Measurements from ENCODE around the gene EOLA1. TPM values are rescaled to one million over a fixed set of nuclear protein-coding genes. Genes with fewer than 3 reads are reported as not detected.
"Not testable (repeated sequence)": the region's sequence is repeated elsewhere in the genome, so short reads cannot be mapped to it uniquely, and the experiment has no call there.

The EOLA1 gene
- total RNA-seq, 1 experiment from 2014 or later, result 11.2 TPM

GRCh38 chrX:149541521-149542047 lies 772 bp downstream of the EOLA1 start:
- DNase-seq (ENCODE audit: low read depth), result no peak

GRCh38 chrX:149545545-149546543 lies 5.0 kb downstream of the EOLA1 start:
- DNase-seq (ENCODE audit: low read depth), result peak; percentile 43

GRCh38 chrX:149546962-149547361 lies 6.2 kb downstream of the EOLA1 start:
- DNase-seq (ENCODE audit: low read depth), result not testable (repeated sequence)

- DNase-seq (ENCODE audit: low read depth), result not testable (repeated sequence)
These were observed 7.0 kb downstream of the EOLA1 start for GRCh38 chrX:149547782-149548181.

- DNase-seq (ENCODE audit: low read depth), result not testable (repeated sequence)
These were observed 8.9 kb downstream of the EOLA1 start, which contains the start of gene HSFX3 for GRCh38 chrX:149549701-149550100. HSFX3 (minus strand) TSS chrX:149549924; CDS start chrX:149549852, 72 bp downstream.

GRCh38 chrX:149550454-149550853 lies 9.6 kb downstream of the EOLA1 start:
- DNase-seq (ENCODE audit: low read depth), result not testable (repeated sequence)

GRCh38 chrX:149551245-149551938 lies 10.6 kb downstream of the EOLA1 start:
- not testable (repeated sequence) for DNase-seq (ENCODE audit: low read depth)

- DNase-seq (ENCODE audit: low read depth), result not testable (repeated sequence)
These were observed 11.1 kb downstream of the EOLA1 start for GRCh38 chrX:149551939-149552248.

GRCh38 chrX:149555251-149555650 lies 14.4 kb downstream of the EOLA1 start:
- DNase-seq (ENCODE audit: low read depth), result not testable (repeated sequence)

- DNase-seq (ENCODE audit: low read depth), result no peak
These were observed 22.5 kb downstream of the EOLA1 start for GRCh38 chrX:149563359-149563758.

- no peak for DNase-seq (ENCODE audit: low read depth)
These were observed 27.0 kb downstream of the EOLA1 start for GRCh38 chrX:149567621-149568417.

GRCh38 chrX:149568701-149569296 lies 28.0 kb downstream of the EOLA1 start:
- no peak for DNase-seq (ENCODE audit: low read depth)

- no peak for DNase-seq (ENCODE audit: low read depth)
These were observed 29.0 kb downstream of the EOLA1 start for GRCh38 chrX:149569770-149570169.

GRCh38 chrX:149570668-149571067 lies 29.9 kb downstream of the EOLA1 start:
- DNase-seq (ENCODE audit: low read depth), result peak; percentile 37

- no peak for DNase-seq (ENCODE audit: low read depth)
These were observed 31.0 kb downstream of the EOLA1 start for GRCh38 chrX:149571770-149572169.

GRCh38 chrX:149572743-149573142 lies 31.9 kb downstream of the EOLA1 start:
- no peak for DNase-seq (ENCODE audit: low read depth)

GRCh38 chrX:149573456-149573855 lies 32.6 kb downstream of the EOLA1 start:
- DNase-seq (ENCODE audit: low read depth), result not testable (repeated sequence)

- DNase-seq (ENCODE audit: low read depth), result not testable (repeated sequence)
These were observed 44.8 kb downstream of the EOLA1 start for GRCh38 chrX:149585631-149586030.

GRCh38 chrX:149587359-149587758 lies 46.5 kb downstream of the EOLA1 start, which contains the start of gene MAGEA9B:
MAGEA9B (minus strand) TSS chrX:149587459; CDS start chrX:149583179, 4,280 bp downstream.
- DNase-seq (ENCODE audit: low read depth), result not testable (repeated sequence)

- DNase-seq (ENCODE audit: low read depth), result not testable (repeated sequence)
These were observed 50.2 kb downstream of the EOLA1 start for GRCh38 chrX:149590993-149591392.
